MG63 (cell line): ENCODE measurements around the gene IL1A. TPM values are rescaled to one million over a fixed set of nuclear protein-coding genes. Genes with fewer than 3 reads are reported as not detected.

Experiments used
- DNase-seq: peaks from one replicate; pipeline ENCODE4 v3.0.0-alpha.2; 2020
- H3K27me3 ChIP-seq: fragments of 250-450 bp; sonication (Bioruptor Pico); 2 replicates; pipeline ENCODE4 v1.5.1; 2020; ENCODE audit warnings: mild to moderate bottlenecking, moderate library complexity
- H3K36me3 ChIP-seq: fragments of 250-450 bp; sonication (Bioruptor Pico); 2 replicates; pipeline ENCODE4 v1.5.1; 2020; ENCODE audit warnings: mild to moderate bottlenecking, moderate library complexity
- H3K4me3 ChIP-seq: fragments of 250-450 bp; sonication (Bioruptor Pico); 2 replicates; pipeline ENCODE4 v1.5.1; 2020; ENCODE audit warnings: mild to moderate bottlenecking, moderate library complexity
- H3K9me3 ChIP-seq: fragments of 250-450 bp; sonication (Bioruptor Pico); 2 replicates; pipeline ENCODE4 v1.5.1; 2020; ENCODE audit warnings: mild to moderate bottlenecking, moderate library complexity
- total RNA-seq: library from RNA; depleted of rRNA; stranded (reverse); fragments of >200 nt; shearing (Covaris generic); gene quantifications from 2 replicates; pipeline ENCODE4 v1.2.3, GENCODE V29; 2014; ENCODE audit warnings: low replicate concordance

The IL1A gene
- total RNA-seq, 1 experiment from 2014 or later = 2.1 TPM

- peaks cover 4% of the 10 kb centered on the region; the same call in 1 of the 2 replicates for H3K9me3 ChIP-seq
- no peaks in the 10 kb centered on the region for H3K36me3 ChIP-seq
- DNase-seq = no peak
- no peak overlapping the region for H3K4me3 ChIP-seq
- H3K27me3 ChIP-seq = no peaks in the 10 kb centered on the region
These were observed 16.7 kb upstream of the IL1A start for GRCh38 chr2:112800881-112801583.

DNA sequence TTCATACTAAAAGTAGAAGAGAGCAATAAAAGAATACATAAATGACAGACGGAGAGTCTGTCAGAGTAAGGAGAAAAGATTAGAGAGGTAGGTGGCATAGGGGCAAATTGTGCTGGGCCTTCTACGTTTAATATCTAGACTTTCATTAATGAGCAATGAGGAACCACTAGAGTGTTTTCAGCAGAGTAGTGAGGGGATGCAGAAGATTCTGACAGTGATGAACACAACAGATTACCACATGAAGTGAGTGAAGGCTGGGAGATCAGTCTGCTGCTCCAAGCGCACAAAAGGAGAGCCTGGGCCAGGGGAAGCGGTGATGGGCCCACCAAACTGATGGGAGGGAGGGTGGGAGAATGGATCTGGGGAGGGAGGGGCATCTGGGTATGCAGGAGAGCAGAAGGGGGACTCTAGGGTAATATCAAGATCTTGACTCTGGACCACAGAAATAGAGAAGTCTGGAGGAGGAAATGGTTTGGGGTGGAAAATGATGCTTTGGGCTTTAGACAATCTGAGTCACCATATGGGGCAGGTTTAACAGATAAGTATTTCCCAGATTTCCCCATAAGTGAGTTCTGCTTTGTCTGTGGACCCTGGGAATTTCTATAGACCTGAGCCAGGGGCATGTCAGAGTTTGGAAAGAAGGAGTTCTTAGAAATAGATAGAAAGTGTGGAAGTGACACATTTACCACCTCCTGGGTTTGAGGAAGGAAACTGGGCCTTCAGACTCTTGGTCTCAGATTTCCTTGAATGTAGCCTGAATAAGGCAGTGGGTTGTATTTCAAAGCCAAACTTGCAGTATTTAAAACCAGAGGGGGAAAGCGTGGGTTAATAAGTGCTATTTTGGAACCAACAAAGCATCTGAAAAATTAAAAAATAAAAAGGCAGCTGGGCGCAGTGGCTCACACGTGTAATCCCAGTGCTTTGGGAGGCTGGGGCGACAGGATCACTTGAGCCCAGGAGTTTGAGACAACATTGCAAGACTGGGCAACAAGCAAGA lies 15.0 kb upstream of the IL1A start:
- peaks cover 4% of the 10 kb centered on the region; the same call in 1 of the 2 replicates for H3K9me3 ChIP-seq
- no peaks in the 10 kb centered on the region for H3K36me3 ChIP-seq
- no peaks in the 10 kb centered on the region for H3K27me3 ChIP-seq
- DNase-seq = no peak
- no peak overlapping the region for H3K4me3 ChIP-seq

DNA sequence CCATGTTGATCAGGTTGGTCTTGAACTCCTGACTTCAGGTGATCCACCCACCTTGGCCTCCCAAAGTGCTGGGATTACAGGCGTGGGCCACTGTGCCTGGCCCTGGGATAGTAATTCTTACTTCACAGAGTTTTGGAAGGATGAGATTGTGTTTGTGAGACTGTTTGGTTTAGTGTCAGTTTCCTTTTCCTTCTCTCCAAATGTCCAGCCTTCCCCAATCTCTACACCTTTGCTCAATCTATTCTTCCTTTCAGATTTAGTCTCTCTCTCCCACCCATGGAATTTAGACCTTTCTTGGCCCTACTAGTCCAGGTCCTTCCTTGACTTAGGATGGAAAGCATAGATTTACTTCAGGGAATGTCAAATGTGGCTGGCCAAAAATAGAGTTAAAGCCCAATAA lies 12.2 kb upstream of the IL1A start:
- Histone ChIP-seq H3K27me3 (no peaks in the 10 kb centered on the region), H3K4me3 (no peak overlapping the region), H3K36me3 (no peaks in the 10 kb centered on the region), H3K9me3 (peaks cover 15% of the 10 kb centered on the region)
- no peak for DNase-seq

DNA sequence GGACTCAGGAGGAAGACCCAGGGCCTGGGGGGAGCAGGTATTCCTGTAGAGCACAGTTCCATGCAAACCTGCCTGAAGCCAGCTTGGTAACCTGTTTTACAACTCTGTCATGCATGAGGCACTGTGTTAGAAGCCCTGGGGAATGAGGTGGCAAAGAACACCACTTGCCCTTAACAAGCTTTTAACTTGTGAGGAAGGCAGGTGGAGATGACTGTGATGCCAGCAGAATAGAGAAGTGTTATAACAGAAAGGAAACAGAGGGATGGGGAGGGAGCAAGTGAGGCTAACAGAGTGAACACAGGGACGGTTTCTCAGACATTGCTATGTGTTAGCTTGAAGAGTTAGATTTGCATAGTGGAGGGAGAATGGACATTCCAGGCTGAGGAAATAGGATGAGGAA lies 11.5 kb upstream of the IL1A start:
- DNase-seq = no peak
- Histone ChIP-seq H3K27me3 (no peaks in the 10 kb centered on the region), H3K4me3 (no peak overlapping the region), H3K9me3 (peaks cover 15% of the 10 kb centered on the region), H3K36me3 (no peaks in the 10 kb centered on the region)

DNA sequence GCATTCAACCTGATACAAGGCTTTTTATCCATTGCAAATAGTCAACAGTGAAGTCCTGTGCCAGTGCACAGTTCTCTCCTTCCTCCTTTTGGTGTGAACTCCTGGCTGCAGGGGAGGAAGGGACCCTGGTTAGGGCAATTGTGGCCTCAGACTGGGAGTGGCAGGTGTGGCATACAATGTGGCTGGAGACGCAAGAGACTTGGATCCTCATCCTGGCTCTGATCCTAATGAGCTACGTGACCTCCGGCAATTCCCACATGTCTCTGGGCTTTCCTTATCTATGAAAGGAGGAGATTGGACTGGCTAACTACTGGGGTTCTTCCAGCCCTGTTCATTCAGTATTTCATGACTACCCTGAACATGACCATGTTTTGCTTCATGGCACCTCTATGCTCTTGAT lies 10.5 kb upstream of the IL1A start:
- H3K9me3 ChIP-seq = peaks cover 15% of the 10 kb centered on the region
- no peak for DNase-seq
- no peak overlapping the region for H3K4me3 ChIP-seq
- no peaks in the 10 kb centered on the region for H3K36me3 ChIP-seq
- no peaks in the 10 kb centered on the region for H3K27me3 ChIP-seq

DNA sequence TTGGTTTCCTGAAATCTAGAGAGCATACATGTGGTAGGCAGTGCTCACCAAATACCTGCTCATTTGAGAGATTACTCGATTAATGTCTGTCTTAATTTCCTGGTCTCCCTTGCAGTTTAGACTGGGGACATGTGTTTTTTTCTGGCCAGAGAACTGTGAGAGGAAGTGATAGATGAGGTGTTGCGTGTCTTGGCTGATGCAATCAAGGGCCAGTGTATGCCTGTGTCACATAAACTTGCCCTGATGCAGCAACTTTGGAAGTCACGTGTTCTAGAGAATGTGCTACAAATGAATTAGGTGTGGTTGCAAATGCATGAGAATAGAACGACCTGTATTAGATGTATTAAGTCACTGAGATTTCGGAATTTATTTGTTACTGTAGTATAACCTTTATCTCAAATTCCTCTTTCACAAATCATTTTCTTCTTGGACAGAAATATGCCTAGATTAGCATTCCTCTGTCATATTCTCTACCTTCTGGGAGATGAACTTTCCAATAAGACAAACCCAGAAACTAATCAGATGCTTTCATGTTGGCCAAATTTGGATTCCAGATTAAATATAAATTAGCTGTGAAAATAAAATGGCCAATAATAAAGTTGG lies 9.9 kb upstream of the IL1A start:
- no peaks in the 10 kb centered on the region for H3K36me3 ChIP-seq
- peak; percentile 27 for DNase-seq
- H3K9me3 ChIP-seq = peaks cover 15% of the 10 kb centered on the region
- no peak overlapping the region for H3K4me3 ChIP-seq
- no peaks in the 10 kb centered on the region for H3K27me3 ChIP-seq

DNA sequence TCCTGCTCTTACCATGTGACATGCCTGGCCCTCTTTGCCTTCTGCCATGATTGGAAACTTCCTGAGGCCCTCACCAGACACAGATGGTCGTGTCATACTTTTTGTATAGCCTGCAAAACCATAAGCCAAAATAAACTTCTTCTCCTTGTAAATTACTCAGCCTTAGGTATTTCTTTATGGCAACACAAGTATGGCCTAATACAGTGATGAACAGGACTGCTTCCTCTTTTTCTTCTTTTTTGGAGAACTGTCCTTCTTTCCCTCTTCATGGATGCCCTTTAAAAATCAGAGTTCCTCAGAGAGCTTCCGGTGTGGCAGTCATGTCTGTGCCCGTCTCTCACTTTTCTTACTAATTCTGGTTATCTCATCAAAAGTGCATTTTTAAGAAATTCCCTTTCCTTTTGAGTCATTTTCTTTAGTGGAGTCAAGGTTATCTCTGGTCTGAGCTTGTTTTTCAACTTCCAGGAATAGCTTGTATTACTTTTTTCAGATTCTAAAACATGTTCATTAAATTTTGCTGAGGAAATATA lies 9.2 kb upstream of the IL1A start:
- H3K27me3 ChIP-seq = no peaks in the 10 kb centered on the region
- H3K36me3 ChIP-seq = no peaks in the 10 kb centered on the region
- peaks cover 15% of the 10 kb centered on the region for H3K9me3 ChIP-seq
- no peak overlapping the region for H3K4me3 ChIP-seq
- DNase-seq = no peak

- Histone ChIP-seq H3K27me3 (no peaks in the 10 kb centered on the region), H3K36me3 (no peaks in the 10 kb centered on the region), H3K4me3 (no peak overlapping the region), H3K9me3 (peaks cover 15% of the 10 kb centered on the region)
- no peak for DNase-seq
These were observed 8.1 kb upstream of the IL1A start for GRCh38 chr2:112792419-112792818.

DNA sequence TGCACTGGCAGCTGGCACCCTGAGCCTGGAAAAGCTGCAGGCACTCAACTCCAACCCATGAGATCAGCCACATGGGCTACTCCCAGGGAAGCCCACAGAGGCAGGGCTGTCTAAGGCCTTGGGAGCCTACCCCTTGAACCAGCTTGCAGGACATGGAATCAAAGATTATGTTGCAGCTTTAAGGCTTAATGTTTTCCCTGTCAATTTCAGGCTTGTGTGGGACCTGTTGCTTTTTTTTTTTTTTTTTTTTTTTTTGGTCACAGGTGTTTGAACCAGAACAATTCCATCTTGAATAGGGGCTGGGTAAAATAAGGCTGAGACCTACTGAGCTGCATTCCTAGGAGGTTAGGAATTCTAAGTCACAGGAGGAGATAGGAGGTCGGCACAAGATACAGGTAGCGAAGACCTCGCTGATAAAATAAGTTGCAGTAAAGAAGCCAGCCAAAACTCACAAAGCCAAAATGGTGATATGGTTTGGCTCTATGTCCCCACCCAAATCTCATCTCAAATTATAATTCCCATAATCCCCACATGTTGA lies 7.5 kb upstream of the IL1A start:
- DNase-seq = no peak
- no peaks in the 10 kb centered on the region for H3K36me3 ChIP-seq
- no peak overlapping the region for H3K4me3 ChIP-seq
- no peaks in the 10 kb centered on the region for H3K27me3 ChIP-seq
- H3K9me3 ChIP-seq = peaks cover 14% of the 10 kb centered on the region

- Histone ChIP-seq H3K9me3 (peaks cover 12% of the 10 kb centered on the region), H3K36me3 (no peaks in the 10 kb centered on the region), H3K27me3 (no peaks in the 10 kb centered on the region), H3K4me3 (no peak overlapping the region)
- DNase-seq = no peak
These were observed 6.7 kb upstream of the IL1A start for GRCh38 chr2:112791019-112791418.

- H3K4me3 ChIP-seq = no peak overlapping the region
- H3K9me3 ChIP-seq = peaks cover 12% of the 10 kb centered on the region
- no peaks in the 10 kb centered on the region for H3K27me3 ChIP-seq
- no peaks in the 10 kb centered on the region for H3K36me3 ChIP-seq
- DNase-seq = no peak
These were observed 6.0 kb upstream of the IL1A start for GRCh38 chr2:112790305-112790704.

DNA sequence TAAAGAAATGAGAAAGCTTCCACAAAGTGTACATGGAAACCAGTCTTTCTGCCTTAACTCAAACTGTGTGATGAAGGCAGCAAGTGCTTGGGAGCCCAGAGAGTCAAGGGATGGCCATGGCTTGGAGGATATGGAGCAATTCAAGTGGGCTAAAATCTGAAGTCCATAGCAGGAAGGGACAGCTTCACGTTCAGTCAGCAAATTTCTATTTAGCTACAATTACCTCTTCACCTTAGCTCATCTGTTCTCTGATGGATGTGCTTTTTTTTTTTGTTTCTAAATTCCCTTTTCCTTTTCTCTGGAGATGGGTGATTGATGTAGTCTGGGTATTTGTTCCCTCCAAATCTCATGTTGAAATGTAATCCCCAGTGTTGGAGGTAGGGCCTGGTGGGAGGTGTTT lies 4.9 kb upstream of the IL1A start:
- no peak overlapping the region for H3K4me3 ChIP-seq
- peaks cover 12% of the 10 kb centered on the region for H3K9me3 ChIP-seq
- no peaks in the 10 kb centered on the region for H3K27me3 ChIP-seq
- DNase-seq = no peak
- no peaks in the 10 kb centered on the region for H3K36me3 ChIP-seq

DNA sequence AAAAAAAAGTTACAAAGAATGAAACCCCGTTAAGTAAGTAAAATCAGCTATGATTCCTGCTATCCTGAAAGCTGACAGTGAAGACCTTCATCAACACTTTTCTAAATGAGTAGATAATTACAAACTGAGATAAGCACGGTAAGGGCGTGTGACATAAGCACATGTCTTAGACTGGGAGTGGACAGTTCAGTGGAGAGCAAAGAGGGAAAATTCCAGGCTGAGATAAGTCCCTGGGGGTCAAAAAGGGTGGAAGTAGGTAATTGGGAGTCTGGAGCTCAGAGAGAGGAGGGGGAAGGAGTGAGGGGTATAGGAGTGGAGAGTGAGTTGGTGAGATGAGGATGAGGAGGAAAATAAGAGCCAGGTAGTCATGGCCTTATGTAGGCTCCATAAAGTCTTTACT lies 4.4 kb upstream of the IL1A start:
- no peaks in the 10 kb centered on the region for H3K36me3 ChIP-seq
- H3K27me3 ChIP-seq = no peaks in the 10 kb centered on the region

GRCh38 chr2:112787729-112788393 lies 3.6 kb upstream of the IL1A start:
- no peak for DNase-seq
- Histone ChIP-seq H3K9me3 (peaks cover 5% of the 10 kb centered on the region; the same call in 1 of the 2 replicates), H3K27me3 (no peaks in the 10 kb centered on the region), H3K36me3 (no peaks in the 10 kb centered on the region), H3K4me3 (no peak overlapping the region)

More for the DNA sequence above, 4.4 kb upstream of the IL1A start:
- Histone ChIP-seq H3K9me3 (peaks cover 12% of the 10 kb centered on the region), H3K4me3 (no peak overlapping the region)
- DNase-seq = no peak

- Histone ChIP-seq H3K4me3 (no peak overlapping the region), H3K27me3 (no peaks in the 10 kb centered on the region), H3K36me3 (no peaks in the 10 kb centered on the region), H3K9me3 (no peaks in the 10 kb centered on the region; the same call in 1 of the 2 replicates)
- no peak for DNase-seq
These were observed 3.0 kb upstream of the IL1A start for GRCh38 chr2:112787294-112787693.

DNA sequence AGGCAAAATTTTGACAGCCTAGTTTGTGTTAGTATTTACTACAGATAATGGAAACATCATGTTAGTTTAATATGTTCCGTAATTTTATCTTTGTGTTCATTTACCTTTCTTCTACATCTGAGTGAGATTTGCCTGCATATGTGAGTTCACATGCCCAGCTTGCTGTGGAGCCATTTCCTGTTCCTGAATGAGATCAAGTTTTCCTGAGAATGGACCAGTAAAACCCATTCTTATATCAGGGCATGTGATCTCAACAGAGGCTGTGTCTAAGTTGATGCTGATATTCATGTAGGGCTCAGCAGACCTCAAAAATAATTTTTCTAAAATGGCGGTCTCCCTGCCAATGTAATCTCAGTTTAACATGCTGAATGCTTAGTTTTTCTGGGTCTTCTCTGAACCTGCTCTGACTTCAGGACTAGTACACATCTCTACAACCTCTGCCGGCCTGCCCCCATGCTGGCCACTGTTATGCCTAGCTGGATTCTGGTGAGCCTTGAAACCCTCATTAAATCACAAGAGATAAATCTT lies 1.0 kb downstream of the IL1A start:
- Histone ChIP-seq H3K4me3 (no peak overlapping the region), H3K27me3 (no peaks in the 10 kb centered on the region), H3K36me3 (peaks cover 5% of the 10 kb centered on the region; the same call in 1 of the 2 replicates), H3K9me3 (no peaks in the 10 kb centered on the region)
- no peak for DNase-seq
